Non-pigmented ciliary epithelial cell (primary cell): ENCODE data around the gene FILIP1L.

Experiments used
- DNase-seq: peaks from one replicate; pipeline ENCODE4 v3.0.0-alpha.2; 2010; ENCODE audit warnings: low read depth

The FILIP1L gene

GRCh38 chr3:99789011-99789721, 325.1 kb downstream of the FILIP1L start:
- DNase-seq, result no peak
